A673 (cell line): ENCODE measurements around the gene ADRM1. TPM values are rescaled to one million over a fixed set of nuclear protein-coding genes. Genes with fewer than 3 reads are reported as not detected.

Source experiments
- Bru-seq: library from RNA; stranded (reverse); fragments of 400-500 nt; gene quantifications from one replicate; lab custom pipeline; 2021; lab: Mats Ljungman, UMichigan
- BruChase-seq, 2 experiments: library from RNA; stranded (reverse); fragments of 400-500 nt; gene quantifications; one replicate each; lab custom pipeline; 2021; lab: Mats Ljungman, UMichigan
- BruUV-seq: library from RNA; stranded (reverse); fragments of 400-500 nt; replicated peaks from 2 replicates; lab custom pipeline; 2021; lab: Mats Ljungman, UMichigan
- CTCF ChIA-PET: fragments of 300-600 bp; sonication (Branson Sonifier 250); formaldehyde crosslinking; loops from one replicate; lab custom pipeline; 2022; ENCODE audit warnings: antibody characterized with exemption; lab: Charles Lee
- POLR2A ChIA-PET: fragments of 300-600 bp; sonication (Branson Sonifier 250); formaldehyde crosslinking; loops from one replicate; lab custom pipeline; 2022; ENCODE audit warnings: antibody characterized with exemption; ENCODE audit not compliant: low non-redundant PET; lab: Charles Lee
- DNase-seq: peaks from one replicate; pipeline ENCODE4 v3.0.0-alpha.2; 2015; ENCODE audit warnings: low spot score
- H3K27ac ChIP-seq: fragments of 200-600 bp; sonication (generic); 2 replicates; pipeline ENCODE4 v1.5.1; 2016; ENCODE audit warnings: mixed run types, low read depth, mild to moderate bottlenecking, mixed read lengths, antibody characterized with exemption, low read length; ENCODE audit not compliant: poor library complexity, severe bottlenecking
- H3K27me3 ChIP-seq: fragments of 200-600 bp; sonication (generic); replicated peaks from 2 replicates; pipeline ENCODE4 v1.6.1; 2017; ENCODE audit warnings: mixed run types, low read depth, mild to moderate bottlenecking, mixed read lengths, antibody characterized with exemption, low read length; ENCODE audit not compliant: insufficient read depth, poor library complexity
- H3K36me3 ChIP-seq: fragments of 200-600 bp; sonication (generic); 2 replicates; pipeline ENCODE4 v1.6.1; 2016; ENCODE audit warnings: mixed run types, mild to moderate bottlenecking, mixed read lengths, antibody characterized with exemption, low read length; ENCODE audit not compliant: insufficient read depth, poor library complexity, severe bottlenecking
- H3K4me1 ChIP-seq: fragments of 200-600 bp; sonication (generic); 2 replicates; pipeline ENCODE4 v1.6.1; 2017; ENCODE audit warnings: mixed run types, mild to moderate bottlenecking, mixed read lengths, antibody characterized with exemption, low read length; ENCODE audit not compliant: insufficient read depth, poor library complexity, severe bottlenecking
- H3K4me3 ChIP-seq: fragments of 200-600 bp; sonication (generic); 2 replicates; pipeline ENCODE4 v1.5.1; 2016; ENCODE audit warnings: low read depth, mixed run types, mild to moderate bottlenecking, mixed read lengths, low read length; ENCODE audit not compliant: poor library complexity, severe bottlenecking
- H3K9me3 ChIP-seq: fragments of 200-600 bp; sonication (generic); 2 replicates; pipeline ENCODE4 v1.6.1; 2016; ENCODE audit warnings: mixed run types, low read depth, mild to moderate bottlenecking, mixed read lengths, antibody characterized with exemption, low read length; ENCODE audit not compliant: poor library complexity, severe bottlenecking
- CTCF ChIP-seq: fragments of 300-800, 200-600 bp; sonication (generic); conservative IDR thresholded peaks from 2 replicates; pipeline ENCODE4 v1.5.1; 2017; ENCODE audit warnings: low read depth, mild to moderate bottlenecking, antibody characterized with exemption, low read length, moderate library complexity, mixed read lengths
- EZH2 ChIP-seq: fragments of 200-600 bp; sonication (generic); IDR thresholded peaks from 2 replicates; pipeline ENCODE4 v1.6.1; 2017; ENCODE audit warnings: borderline replicate concordance, low read depth, mild to moderate bottlenecking, mixed read lengths, antibody characterized with exemption, low read length; ENCODE audit not compliant: poor library complexity, severe bottlenecking
- intact Hi-C: fragments of 100-400 bp; cut with micrococcal nuclease; formaldehyde crosslinking; loops from one replicate; pipeline ENCODE4 v1.10.0; 2022; ENCODE audit not compliant: unreplicated experiment
- long read RNA-seq: library from polyadenylated mRNA; stranded (forward); transcript quantifications from one replicate; pipeline ENCODE4 v2.0.0, GENCODE V29; 2022
- total RNA-seq: library from RNA; stranded (reverse); gene quantifications from 2 replicates; pipeline ENCODE4 v1.2.3, GENCODE V29; 2021

Gene ADRM1
- 218 and 252 TPM in 2 replicates for total RNA-seq
- percentile 83 among the genes with signal in this experiment for Bru-seq, nascent RNA
- BruChase-seq, experiment 1, labeled RNA remaining after a 2-hour chase = percentile 80 among the genes with signal in this experiment
- percentile 93 among the genes with signal in this experiment for BruChase-seq, experiment 2, labeled RNA remaining after a 6-hour chase
- long read RNA-seq, transcript ADRM1-205 (9 exons, 1,361 nt) = minor isoform, 111 of 892 reads
- long read RNA-seq, transcript ADRM1-201 (10 exons, 1,478 nt) = major isoform, 573 of 892 reads
- long read RNA-seq, partial matches to known transcripts = 28 of 892 reads
- long read RNA-seq, other reads (novel, unspliced or antisense) = 180 of 892 reads

- TF ChIP-seq CTCF (peak; percentile 94), EZH2 (no peak)
- H3K36me3 ChIP-seq = peaks cover 36% of the 10 kb centered on the region
- intact Hi-C loops = loop anchor here (1.0 kb wide), 1 partner anchor 80 kb away; no protein-coding TSS in a partner anchor
- peak within 1 kb of the TSS; percentile 97 for H3K4me3 ChIP-seq
- H3K27me3 ChIP-seq = no peaks in the 10 kb centered on the region
- BruUV-seq = no TSS peak
- H3K4me1 ChIP-seq = peaks cover 18% of the 10 kb centered on the region
- ChIA-PET CTCF (interaction anchor here (0.6 to 1.1 kb wide), 12 partner anchors 10 to 1150 kb away, joined by 3 to 19 read pairs (median 7); no protein-coding TSS in a partner anchor), POLR2A (interaction anchor here (0.5 to 0.6 kb wide), 2 partner anchors 15 to 875 kb away, joined by 3 to 9 read pairs; no protein-coding TSS in a partner anchor)
- peak within 1 kb of the TSS; percentile 96 for H3K27ac ChIP-seq
- peak; percentile 98 for DNase-seq
- no peaks in the 10 kb centered on the region for H3K9me3 ChIP-seq
Measured at GRCh38 chr20:62302341-62303061, at the start of gene ADRM1. Gene ADRM1, plus strand, starts transcription at chr20:62302997. Its CDS starts 572 bp downstream, at chr20:62303569.

- no TSS peak for BruUV-seq
- no peak for TF ChIP-seq CTCF
- no peak overlapping the region for H3K27ac ChIP-seq
- H3K36me3 ChIP-seq = no peaks in the 10 kb centered on the region
- CTCF ChIA-PET = no interaction called here
- H3K27me3 ChIP-seq = no peaks in the 10 kb centered on the region
- H3K9me3 ChIP-seq = no peaks in the 10 kb centered on the region
- no peaks in the 10 kb centered on the region for H3K4me1 ChIP-seq
- POLR2A ChIA-PET = no interaction called here
- intact Hi-C loops = no loop called here
- no peak for DNase-seq
- H3K4me3 ChIP-seq = no peak overlapping the region
Measured at GRCh38 chr20:62253398-62253797, 49.4 kb upstream of the ADRM1 start.

GRCh38 chr20:62254021-62254724 lies 48.6 kb upstream of the ADRM1 start:
- ChIA-PET POLR2A (no interaction called here), CTCF (no interaction called here)
- H3K4me3 ChIP-seq = no peak overlapping the region
- intact Hi-C loops = no loop called here
- no peak for DNase-seq
- no peaks in the 10 kb centered on the region for H3K36me3 ChIP-seq
- H3K9me3 ChIP-seq = no peaks in the 10 kb centered on the region
- H3K27ac ChIP-seq = no peak overlapping the region
- BruUV-seq = no TSS peak
- H3K27me3 ChIP-seq = no peaks in the 10 kb centered on the region
- no peaks in the 10 kb centered on the region for H3K4me1 ChIP-seq
- TF ChIP-seq CTCF = no peak
- TF ChIP-seq EZH2 = no peak
